Measurements from ENCODE around the gene ZNF609. TPM values are rescaled to one million over a fixed set of nuclear protein-coding genes. Genes with fewer than 3 reads are reported as not detected.

The ZNF609 gene, protein sequence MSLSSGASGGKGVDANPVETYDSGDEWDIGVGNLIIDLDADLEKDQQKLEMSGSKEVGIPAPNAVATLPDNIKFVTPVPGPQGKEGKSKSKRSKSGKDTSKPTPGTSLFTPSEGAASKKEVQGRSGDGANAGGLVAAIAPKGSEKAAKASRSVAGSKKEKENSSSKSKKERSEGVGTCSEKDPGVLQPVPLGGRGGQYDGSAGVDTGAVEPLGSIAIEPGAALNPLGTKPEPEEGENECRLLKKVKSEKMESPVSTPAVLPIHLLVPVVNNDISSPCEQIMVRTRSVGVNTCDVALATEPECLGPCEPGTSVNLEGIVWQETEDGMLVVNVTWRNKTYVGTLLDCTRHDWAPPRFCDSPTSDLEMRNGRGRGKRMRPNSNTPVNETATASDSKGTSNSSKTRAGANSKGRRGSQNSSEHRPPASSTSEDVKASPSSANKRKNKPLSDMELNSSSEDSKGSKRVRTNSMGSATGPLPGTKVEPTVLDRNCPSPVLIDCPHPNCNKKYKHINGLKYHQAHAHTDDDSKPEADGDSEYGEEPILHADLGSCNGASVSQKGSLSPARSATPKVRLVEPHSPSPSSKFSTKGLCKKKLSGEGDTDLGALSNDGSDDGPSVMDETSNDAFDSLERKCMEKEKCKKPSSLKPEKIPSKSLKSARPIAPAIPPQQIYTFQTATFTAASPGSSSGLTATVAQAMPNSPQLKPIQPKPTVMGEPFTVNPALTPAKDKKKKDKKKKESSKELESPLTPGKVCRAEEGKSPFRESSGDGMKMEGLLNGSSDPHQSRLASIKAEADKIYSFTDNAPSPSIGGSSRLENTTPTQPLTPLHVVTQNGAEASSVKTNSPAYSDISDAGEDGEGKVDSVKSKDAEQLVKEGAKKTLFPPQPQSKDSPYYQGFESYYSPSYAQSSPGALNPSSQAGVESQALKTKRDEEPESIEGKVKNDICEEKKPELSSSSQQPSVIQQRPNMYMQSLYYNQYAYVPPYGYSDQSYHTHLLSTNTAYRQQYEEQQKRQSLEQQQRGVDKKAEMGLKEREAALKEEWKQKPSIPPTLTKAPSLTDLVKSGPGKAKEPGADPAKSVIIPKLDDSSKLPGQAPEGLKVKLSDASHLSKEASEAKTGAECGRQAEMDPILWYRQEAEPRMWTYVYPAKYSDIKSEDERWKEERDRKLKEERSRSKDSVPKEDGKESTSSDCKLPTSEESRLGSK (N-terminal part only)
- total RNA-seq (2014; rRNA removed; shearing (Covaris generic)), result 11.3 and 11.9 TPM in 2 replicates
- polyA plus RNA-seq (2016; fragmentation: Nextera tagmentation; extraction: Ambion mirVana), result 3.8 and 6.3 TPM in 2 replicates

DNA sequence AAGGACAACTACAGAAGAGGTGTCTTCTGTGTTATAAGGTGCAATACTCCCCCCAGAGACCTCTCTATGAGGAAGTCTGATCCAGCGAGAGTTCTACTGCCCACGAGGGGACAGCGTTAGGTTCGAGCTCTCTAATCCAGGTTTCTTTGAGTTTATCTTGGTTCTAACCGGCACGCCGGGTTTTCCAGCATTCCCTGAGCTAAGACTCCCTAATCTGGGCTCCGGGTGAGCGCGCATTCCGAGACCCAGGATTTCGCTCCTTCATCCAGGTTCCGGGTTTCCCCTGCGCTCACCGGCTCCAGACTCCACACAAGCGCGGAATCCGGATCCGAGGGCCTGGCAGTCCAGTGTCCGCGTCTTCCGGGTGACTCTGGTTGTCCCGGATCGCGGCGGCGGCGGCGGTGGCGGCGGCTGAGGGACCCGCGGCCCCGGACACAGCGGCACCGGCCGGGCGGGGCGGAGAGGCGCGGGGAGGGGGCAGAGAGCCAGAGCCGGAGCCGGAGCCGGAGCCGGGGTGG is at the start of gene ZNF609:
Gene ZNF609, plus strand, starts transcription at position 373 of the 518 bp plus-strand sequence. CDS start 38,842 bp downstream, outside the sequence.
- DNase-seq, result peak; percentile 96
- in situ Hi-C loops (cut with MboI), result no loop called here
- H3K36me3 ChIP-seq (ENCODE audit: low read depth), result peaks cover 4% of the 10 kb centered on the region; the same call in 1 of the 2 replicates

DNA sequence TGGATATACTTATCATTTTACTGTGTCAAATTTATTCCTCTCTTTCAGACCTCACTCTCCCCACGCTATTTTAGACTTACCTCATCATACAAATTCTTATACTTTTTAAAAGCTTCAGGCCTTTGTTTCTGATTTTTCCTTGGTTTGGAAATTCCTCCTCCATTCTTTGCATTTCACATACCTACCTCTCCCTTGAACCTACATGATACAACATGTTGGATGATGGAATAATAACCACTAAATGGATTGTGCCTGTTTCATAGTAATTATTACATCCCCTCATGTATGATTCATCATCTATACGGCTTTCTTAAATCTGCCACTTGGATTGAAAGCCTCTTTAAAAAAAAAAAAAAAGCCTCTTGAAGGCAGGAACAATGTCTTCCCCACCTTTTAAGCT is 48.2 kb upstream of the ZNF609 start:
- no peak overlapping the region for H3K27ac ChIP-seq
- H3K9me2 ChIP-seq (ENCODE audit: insufficient read depth), result no peaks in the 10 kb centered on the region
- H3K79me2 ChIP-seq (ENCODE audit: insufficient read depth), result no peaks in the 10 kb centered on the region
- WGBS, 2 experiments (ENCODE audit: low coverage in 1 of 2, low lambda C conversion rate in 2 of 2, missing lambda C conversion rate in 2 of 2), result 92 to 94% methylated on average over 2 of the region's 2 CpGs
- in situ Hi-C loops (cut with MboI), result no loop called here
- TF ChIP-seq EZH2phosphoT487 (IDR thresholded peaks at IDR 0.05; ENCODE audit: insufficient read depth, low read depth) (no peak), EZH2 (IDR thresholded peaks at IDR 0.05; ENCODE audit: insufficient read depth, poor library complexity, severe bottlenecking) (no peak)
- H3K27me3 ChIP-seq (replicated peaks; ENCODE audit: insufficient read depth), result no peaks in the 10 kb centered on the region
- peaks cover 59% of the 10 kb centered on the region for H3K36me3 ChIP-seq (ENCODE audit: low read depth)
- no peaks in the 10 kb centered on the region for H3K9me3 ChIP-seq (ENCODE audit: low read depth)
- no peak overlapping the region for H2AFZ ChIP-seq
- no peaks in the 10 kb centered on the region for H4K20me1 ChIP-seq (ENCODE audit: insufficient read depth)
- no peak overlapping the region for H3K4me2 ChIP-seq (ENCODE audit: unreplicated experiment)
- DNase-seq, result no peak
- no peaks in the 10 kb centered on the region for H3F3A ChIP-seq (ENCODE audit: insufficient read depth)
- H3K9ac ChIP-seq, result no peak overlapping the region
- H3K4me1 ChIP-seq (ENCODE audit: insufficient read depth), result no peaks in the 10 kb centered on the region
- no peak overlapping the region for H3K4me3 ChIP-seq

More for the DNA sequence above, at the start of gene ZNF609:
- peak within 1 kb of the TSS; percentile 72 for H3K9ac ChIP-seq
- WGBS, 2 experiments (ENCODE audit: low coverage in 1 of 2, low lambda C conversion rate in 2 of 2, missing lambda C conversion rate in 2 of 2), result 2 to 3% methylated on average over 24 to 44 of the region's 45 CpGs
- H4K20me1 ChIP-seq (ENCODE audit: insufficient read depth), result 0 out of 2 replicates have a peak, but pooled peaks cover 8% of the 10 kb centered on the region
- H3K4me2 ChIP-seq (ENCODE audit: unreplicated experiment), result peak within 1 kb of the TSS; percentile 84
- no peaks in the 10 kb centered on the region for H3K9me3 ChIP-seq (ENCODE audit: low read depth)
- H3K79me2 ChIP-seq (ENCODE audit: insufficient read depth), result peaks cover 38% of the 10 kb centered on the region
- peak within 1 kb of the TSS; percentile 81 for H3K27ac ChIP-seq
- TF ChIP-seq EZH2 (IDR thresholded peaks at IDR 0.05; ENCODE audit: insufficient read depth, poor library complexity, severe bottlenecking) (no peak), EZH2phosphoT487 (IDR thresholded peaks at IDR 0.05; ENCODE audit: insufficient read depth, low read depth) (no peak)
- H3K9me2 ChIP-seq (ENCODE audit: insufficient read depth), result no peaks in the 10 kb centered on the region
- peaks cover 27% of the 10 kb centered on the region for H3K4me1 ChIP-seq (ENCODE audit: insufficient read depth)
- H3K4me3 ChIP-seq, result peak within 1 kb of the TSS; percentile 75
- peaks cover 28% of the 10 kb centered on the region for H3F3A ChIP-seq (ENCODE audit: insufficient read depth)
- peak within 1 kb of the TSS; percentile 88 for H2AFZ ChIP-seq
- no peaks in the 10 kb centered on the region for H3K27me3 ChIP-seq (replicated peaks; ENCODE audit: insufficient read depth)

DNA sequence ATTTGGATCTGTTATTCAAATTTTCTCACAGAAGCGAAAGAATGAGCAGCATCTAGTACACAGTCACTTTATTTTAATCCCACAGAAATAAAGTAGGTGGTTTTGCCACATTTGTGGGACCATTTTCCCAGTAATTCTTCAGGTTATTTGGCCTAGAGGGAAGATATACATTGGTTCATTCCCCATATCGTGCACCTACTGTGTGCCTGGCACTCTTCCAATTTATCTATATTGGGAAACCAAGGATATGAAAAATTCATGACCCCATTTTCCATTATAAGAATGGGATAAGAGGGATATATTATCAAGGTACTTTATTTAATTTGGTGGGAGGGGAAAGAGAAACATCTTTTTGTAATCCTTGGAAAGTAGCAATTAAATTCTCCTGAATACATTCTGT is 37.7 kb upstream of the ZNF609 start:
- in situ Hi-C loops (cut with MboI), result loop anchor here (10.0 kb wide), 1 partner anchor 232 kb away; no protein-coding TSS in a partner anchor
- Histone ChIP-seq H3K27ac (no peak overlapping the region), H3K79me2 (ENCODE audit: insufficient read depth) (no peaks in the 10 kb centered on the region), H3K9me2 (ENCODE audit: insufficient read depth) (no peaks in the 10 kb centered on the region), H3K4me1 (ENCODE audit: insufficient read depth) (no peaks in the 10 kb centered on the region), H3K4me2 (ENCODE audit: unreplicated experiment) (no peak overlapping the region), H3K4me3 (no peak overlapping the region), H3K9ac (no peak overlapping the region), H3K27me3 (replicated peaks; ENCODE audit: insufficient read depth) (no peaks in the 10 kb centered on the region), H3K9me3 (ENCODE audit: low read depth) (no peaks in the 10 kb centered on the region), H3F3A (ENCODE audit: insufficient read depth) (no peaks in the 10 kb centered on the region), H3K36me3 (ENCODE audit: low read depth) (peaks cover 49% of the 10 kb centered on the region), H4K20me1 (ENCODE audit: insufficient read depth) (no peaks in the 10 kb centered on the region), H2AFZ (no peak overlapping the region)
- TF ChIP-seq EZH2phosphoT487 (IDR thresholded peaks at IDR 0.05; ENCODE audit: insufficient read depth, low read depth) (no peak), EZH2 (IDR thresholded peaks at IDR 0.05; ENCODE audit: insufficient read depth, poor library complexity, severe bottlenecking) (no peak)
- 96% methylated on average over 2 of the region's 2 CpGs for WGBS, 2 experiments (ENCODE audit: low coverage in 1 of 2, low lambda C conversion rate in 2 of 2, missing lambda C conversion rate in 2 of 2)
- DNase-seq, result no peak
